OCI-LY3 (cell line): ENCODE measurements around the gene AHCYL1.

ENCODE experiments used
- CTCF ChIP-seq: fragments of 200-600, 300-600 bp; sonication (generic); IDR thresholded peaks from 2 replicates; pipeline ENCODE4 v1.5.1; 2014; ENCODE audit warnings: antibody characterized with exemption, low read length, low read depth
- EZH2phosphoT487 ChIP-seq: fragments of 200-600 bp; shearing (Covaris generic); IDR thresholded peaks from 2 replicates; pipeline ENCODE4 v1.6.1; 2018; ENCODE audit warnings: antibody characterized with exemption, mixed run types, low read depth

GRCh38 chr1:109971559-109971958, 13.0 kb upstream of the AHCYL1 start:
- TF ChIP-seq CTCF: no peak
- no peak for TF ChIP-seq EZH2phosphoT487
